Mammary epithelial cell (primary cell): Measurements from ENCODE around the gene SCEL.

Source experiments
- EZH2 ChIP-seq: IDR thresholded peaks from 2 replicates; pipeline ENCODE4 v1.6.1; 2012; ENCODE audit warnings: low read length, inconsistent platforms, borderline replicate concordance
- TF ChIP-seq, protein P1 (sequence below), 2 donors: IDR thresholded peaks in 1 of 2; conservative IDR thresholded peaks in 1 of 2; 2 replicates each; pipeline ENCODE4 v1.5.1; 2011 to 2012; ENCODE audit warnings: inconsistent platforms in 2 of 2, low read length in 2 of 2, mild to moderate bottlenecking in 2 of 2, control low read depth in 1 of 2, low read depth in 1 of 2; ENCODE audit not compliant: insufficient read depth in 1 of 2; ENCODE audit errors: extremely low read depth in 1 of 2

DNA sequence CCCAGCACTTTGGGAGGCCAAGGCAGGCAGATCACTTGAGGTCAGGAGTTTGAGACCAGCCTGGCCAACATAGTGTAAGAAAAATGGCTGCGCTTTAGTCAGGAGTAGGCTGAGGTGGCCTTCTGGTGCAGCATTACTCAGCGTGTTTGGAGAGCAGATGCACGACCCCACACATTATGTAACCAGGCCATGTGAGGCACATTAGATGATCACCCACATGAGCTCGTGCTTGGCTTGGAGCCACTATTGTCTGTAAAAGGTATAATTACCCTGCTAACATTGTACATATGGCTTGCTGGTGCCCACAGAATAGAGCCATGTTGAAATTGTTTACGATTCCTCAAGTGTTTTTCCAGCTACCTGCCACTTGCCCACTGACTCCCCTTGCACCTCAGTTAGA lies 24.0 kb upstream of the SCEL start:
- TF ChIP-seq, protein P1, sequence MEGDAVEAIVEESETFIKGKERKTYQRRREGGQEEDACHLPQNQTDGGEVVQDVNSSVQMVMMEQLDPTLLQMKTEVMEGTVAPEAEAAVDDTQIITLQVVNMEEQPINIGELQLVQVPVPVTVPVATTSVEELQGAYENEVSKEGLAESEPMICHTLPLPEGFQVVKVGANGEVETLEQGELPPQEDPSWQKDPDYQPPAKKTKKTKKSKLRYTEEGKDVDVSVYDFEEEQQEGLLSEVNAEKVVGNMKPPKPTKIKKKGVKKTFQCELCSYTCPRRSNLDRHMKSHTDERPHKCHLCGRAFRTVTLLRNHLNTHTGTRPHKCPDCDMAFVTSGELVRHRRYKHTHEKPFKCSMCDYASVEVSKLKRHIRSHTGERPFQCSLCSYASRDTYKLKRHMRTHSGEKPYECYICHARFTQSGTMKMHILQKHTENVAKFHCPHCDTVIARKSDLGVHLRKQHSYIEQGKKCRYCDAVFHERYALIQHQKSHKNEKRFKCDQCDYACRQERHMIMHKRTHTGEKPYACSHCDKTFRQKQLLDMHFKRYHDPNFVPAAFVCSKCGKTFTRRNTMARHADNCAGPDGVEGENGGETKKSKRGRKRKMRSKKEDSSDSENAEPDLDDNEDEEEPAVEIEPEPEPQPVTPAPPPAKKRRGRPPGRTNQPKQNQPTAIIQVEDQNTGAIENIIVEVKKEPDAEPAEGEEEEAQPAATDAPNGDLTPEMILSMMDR (conservative IDR thresholded peaks at IDR 0.05 in 1 of 2, IDR thresholded peaks at IDR 0.05 in 1 of 2; ENCODE audit: extremely low read depth in 1 of 2, insufficient read depth in 1 of 2, low read depth in 1 of 2, low read length in 2 of 2), result no peak
- no peak for TF ChIP-seq EZH2
